HEK293 (cell line): ENCODE results near the gene DGAT2L6.

Experiments
- CTCF ChIA-PET: fragments of 350-600 bp; formaldehyde crosslinking; extraction: SDS; loops from one replicate; lab custom pipeline; 2021; ENCODE audit warnings: antibody characterized with exemption; lab: Yijun Ruan, JAX
- POLR2A ChIA-PET: fragments of 300-600 bp; formaldehyde crosslinking; extraction: SDS; loops from one replicate; lab custom pipeline; 2020; ENCODE audit warnings: antibody characterized with exemption, inconsistent platforms; lab: Yijun Ruan, JAX
- H3K27ac ChIP-seq: fragments of 200-500 bp; sonication (Bioruptor generic); 2 replicates; pipeline ENCODE4 v1.5.1; 2014; ENCODE audit warnings: low read depth, low read length, control low read depth, inconsistent platforms; ENCODE audit errors: extremely low read depth
- H3K36me3 ChIP-seq, 2 experiments: fragments of 200-500 bp in 1 of 2; sonication (Bioruptor generic) in 1 of 2; 1 replicate in 1 of 2; 2 replicates in 1 of 2; pipeline ENCODE4 v1.5.1; 2014 to 2017; ENCODE audit warnings: inconsistent platforms in 2 of 2, low read length in 2 of 2; ENCODE audit not compliant: control insufficient read depth in 2 of 2, insufficient read depth in 1 of 2
- H3K4me1 ChIP-seq: fragments of 200-500 bp; sonication (Bioruptor generic); 2 replicates; pipeline ENCODE4 v1.5.1; 2014; ENCODE audit warnings: mild to moderate bottlenecking, low read length, inconsistent platforms; ENCODE audit not compliant: control insufficient read depth, insufficient read depth
- H3K4me3 ChIP-seq: 2 replicates; pipeline ENCODE4 v1.5.1; 2011; ENCODE audit warnings: low read depth, mild to moderate bottlenecking, control low read depth, low read length, moderate library complexity
- H3K9me3 ChIP-seq: fragments of 200-500 bp; sonication (Bioruptor generic); 2 replicates; pipeline ENCODE4 v1.5.1; 2014; ENCODE audit warnings: low read depth, low read length, inconsistent platforms; ENCODE audit not compliant: control insufficient read depth, insufficient read depth
- BCL6B ChIP-seq: fragments of 450-650 bp; formaldehyde crosslinking; IDR thresholded peaks from 2 replicates; pipeline ENCODE4 v1.5.1; 2017; ENCODE audit warnings: missing biosample characterization, missing genetic modification characterization
- GLIS1 ChIP-seq: fragments of 450-650 bp; formaldehyde crosslinking; IDR thresholded peaks from 2 replicates; pipeline ENCODE4 v1.5.1; 2016; ENCODE audit warnings: missing biosample characterization, missing genetic modification characterization
- KLF10 ChIP-seq: fragments of 450-650 bp; IDR thresholded peaks from 2 replicates; pipeline ENCODE4 v1.5.1; 2018; ENCODE audit warnings: missing biosample characterization, mild to moderate bottlenecking, missing genetic modification characterization
- OSR2 ChIP-seq: fragments of 450-650 bp; formaldehyde crosslinking; IDR thresholded peaks from 2 replicates; pipeline ENCODE4 v1.5.1; 2016; ENCODE audit warnings: missing biosample characterization, missing genetic modification characterization
- OVOL3 ChIP-seq: fragments of 450-650 bp; formaldehyde crosslinking; IDR thresholded peaks from 2 replicates; pipeline ENCODE4 v1.5.1; 2016; ENCODE audit warnings: missing biosample characterization, missing genetic modification characterization
- ZBTB21 ChIP-seq: fragments of 450-650 bp; formaldehyde crosslinking; IDR thresholded peaks from 2 replicates; pipeline ENCODE4 v1.5.1; 2017; ENCODE audit warnings: missing biosample characterization, missing genetic modification characterization
- ZBTB6 ChIP-seq: fragments of 450-650 bp; formaldehyde crosslinking; IDR thresholded peaks from 2 replicates; pipeline ENCODE4 v1.5.1; 2017; ENCODE audit warnings: missing biosample characterization, missing genetic modification characterization
- ZFHX2 ChIP-seq: fragments of 450-650 bp; formaldehyde crosslinking; conservative IDR thresholded peaks from 2 replicates; pipeline ENCODE4 v1.5.1; 2016; ENCODE audit warnings: missing biosample characterization, missing genetic modification characterization
- ZNF133 ChIP-seq: fragments of 450-650 bp; formaldehyde crosslinking; IDR thresholded peaks from 2 replicates; pipeline ENCODE4 v1.5.1; 2016; ENCODE audit warnings: missing biosample characterization, missing genetic modification characterization
- ZNF16 ChIP-seq: fragments of 450-650 bp; formaldehyde crosslinking; IDR thresholded peaks from 2 replicates; pipeline ENCODE4 v1.5.1; 2016; ENCODE audit warnings: low read depth, missing biosample characterization, missing genetic modification characterization
- ZNF184 ChIP-seq: fragments of 450-650 bp; IDR thresholded peaks from 2 replicates; pipeline ENCODE4 v1.5.1; 2018; ENCODE audit warnings: missing biosample characterization, mild to moderate bottlenecking, missing genetic modification characterization
- ZNF221 ChIP-seq: fragments of 450-650 bp; formaldehyde crosslinking; IDR thresholded peaks from 2 replicates; pipeline ENCODE4 v1.5.1; 2017; ENCODE audit warnings: missing biosample characterization, missing genetic modification characterization, borderline replicate concordance
- ZNF223 ChIP-seq: fragments of 450-650 bp; formaldehyde crosslinking; IDR thresholded peaks from 2 replicates; pipeline ENCODE4 v1.5.1; 2016; ENCODE audit warnings: missing biosample characterization, missing genetic modification characterization
- ZNF292 ChIP-seq: fragments of 450-650 bp; formaldehyde crosslinking; IDR thresholded peaks from 2 replicates; pipeline ENCODE4 v1.5.1; 2016; ENCODE audit warnings: low read depth, missing biosample characterization, missing genetic modification characterization, borderline replicate concordance
- ZNF366 ChIP-seq: fragments of 450-650 bp; formaldehyde crosslinking; conservative IDR thresholded peaks from 2 replicates; pipeline ENCODE4 v1.5.1; 2016; ENCODE audit warnings: missing biosample characterization, missing genetic modification characterization
- ZNF473 ChIP-seq: fragments of 450-650 bp; formaldehyde crosslinking; IDR thresholded peaks from 2 replicates; pipeline ENCODE4 v1.5.1; 2017; ENCODE audit warnings: missing biosample characterization, missing genetic modification characterization
- ZNF48 ChIP-seq: fragments of 450-650 bp; formaldehyde crosslinking; IDR thresholded peaks from 2 replicates; pipeline ENCODE4 v1.5.1; 2016; ENCODE audit warnings: missing biosample characterization, missing genetic modification characterization
- ZNF510 ChIP-seq: fragments of 450-650 bp; formaldehyde crosslinking; IDR thresholded peaks from 2 replicates; pipeline ENCODE4 v1.5.1; 2018; ENCODE audit warnings: mild to moderate bottlenecking, missing genetic modification characterization, missing biosample characterization; ENCODE audit not compliant: insufficient replicate concordance
- ZNF555 ChIP-seq: fragments of 450-650 bp; formaldehyde crosslinking; conservative IDR thresholded peaks from 2 replicates; pipeline ENCODE4 v1.5.1; 2017; ENCODE audit warnings: missing biosample characterization, mild to moderate bottlenecking, missing genetic modification characterization, inconsistent platforms
- ZNF560 ChIP-seq: fragments of 450-650 bp; formaldehyde crosslinking; IDR thresholded peaks from 2 replicates; pipeline ENCODE4 v1.5.1; 2017; ENCODE audit warnings: missing biosample characterization, missing genetic modification characterization, borderline replicate concordance
- ZNF580 ChIP-seq: fragments of 450-650 bp; formaldehyde crosslinking; IDR thresholded peaks from 2 replicates; pipeline ENCODE4 v1.5.1; 2016; ENCODE audit warnings: missing biosample characterization, missing genetic modification characterization
- ZNF596 ChIP-seq: fragments of 450-650 bp; IDR thresholded peaks from 2 replicates; pipeline ENCODE4 v1.5.0; 2018; ENCODE audit warnings: missing biosample characterization, mild to moderate bottlenecking, missing genetic modification characterization, moderate library complexity
- ZNF621 ChIP-seq: fragments of 450-650 bp; formaldehyde crosslinking; IDR thresholded peaks from 2 replicates; pipeline ENCODE4 v1.5.1; 2017; ENCODE audit warnings: missing biosample characterization, missing genetic modification characterization
- ZNF658 ChIP-seq: fragments of 450-650 bp; formaldehyde crosslinking; IDR thresholded peaks from 2 replicates; pipeline ENCODE4; 2016; ENCODE audit warnings: missing biosample characterization, missing genetic modification characterization
- ZNF660 ChIP-seq: fragments of 450-650 bp; IDR thresholded peaks from 2 replicates; pipeline ENCODE4 v1.5.1; 2018; ENCODE audit warnings: missing biosample characterization, mild to moderate bottlenecking, missing genetic modification characterization
- ZNF768 ChIP-seq: fragments of 450-650 bp; formaldehyde crosslinking; IDR thresholded peaks from 2 replicates; pipeline ENCODE4 v1.5.1; 2018; ENCODE audit warnings: missing biosample characterization, mild to moderate bottlenecking, missing genetic modification characterization
- ZNF837 ChIP-seq: fragments of 450-650 bp; formaldehyde crosslinking; IDR thresholded peaks from 2 replicates; pipeline ENCODE4 v1.5.1; 2016; ENCODE audit warnings: missing biosample characterization, missing genetic modification characterization
- ZSCAN30 ChIP-seq: fragments of 450-650 bp; IDR thresholded peaks from 2 replicates; pipeline ENCODE4 v1.5.1; 2018; ENCODE audit warnings: missing biosample characterization, mild to moderate bottlenecking, missing genetic modification characterization, moderate library complexity
- ZSCAN4 ChIP-seq: fragments of 450-650 bp; formaldehyde crosslinking; IDR thresholded peaks from 2 replicates; pipeline ENCODE4 v1.5.1; 2017; ENCODE audit warnings: missing biosample characterization, missing genetic modification characterization
- TF ChIP-seq, protein P1 (sequence below): fragments of 450-650 bp; formaldehyde crosslinking; IDR thresholded peaks from 2 replicates; pipeline ENCODE4 v1.5.1; 2016; ENCODE audit warnings: missing biosample characterization, missing genetic modification characterization

The DGAT2L6 gene, protein sequence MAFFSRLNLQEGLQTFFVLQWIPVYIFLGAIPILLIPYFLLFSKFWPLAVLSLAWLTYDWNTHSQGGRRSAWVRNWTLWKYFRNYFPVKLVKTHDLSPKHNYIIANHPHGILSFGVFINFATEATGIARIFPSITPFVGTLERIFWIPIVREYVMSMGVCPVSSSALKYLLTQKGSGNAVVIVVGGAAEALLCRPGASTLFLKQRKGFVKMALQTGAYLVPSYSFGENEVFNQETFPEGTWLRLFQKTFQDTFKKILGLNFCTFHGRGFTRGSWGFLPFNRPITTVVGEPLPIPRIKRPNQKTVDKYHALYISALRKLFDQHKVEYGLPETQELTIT

DNA sequence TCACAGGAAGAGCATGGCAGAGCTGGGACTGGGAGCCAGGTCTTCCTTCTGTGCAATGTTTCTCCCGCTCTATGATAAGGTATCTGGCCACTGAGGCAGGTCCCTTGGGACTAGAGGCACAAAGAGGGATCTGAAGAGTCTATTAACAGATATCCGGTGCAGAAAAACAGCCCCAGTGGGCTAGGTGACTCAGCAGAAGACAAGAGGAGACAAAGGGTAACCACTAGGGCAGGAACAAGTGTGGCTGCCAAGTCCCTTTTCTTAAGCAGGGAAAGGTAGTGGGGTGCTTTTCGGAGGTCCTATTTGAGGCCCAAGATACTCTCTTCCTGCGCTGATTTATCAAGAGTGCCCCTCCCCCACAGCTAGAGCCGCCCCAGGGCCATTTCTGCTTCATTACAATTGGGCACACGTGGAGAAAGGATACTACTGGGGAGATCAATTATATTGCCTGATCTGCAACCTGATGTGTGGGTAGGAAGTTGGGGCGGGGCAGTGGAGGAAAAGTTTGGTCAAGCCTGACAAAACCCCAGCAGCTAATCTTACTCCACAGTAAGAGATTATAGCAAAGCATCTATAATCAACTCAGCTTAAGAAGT, at the start of gene DGAT2L6:
DGAT2L6 (plus strand) TSS at position 546 of the 596 bp plus-strand sequence. CDS start 100 bp downstream, outside the sequence.
- no peak for TF ChIP-seq ZNF366 (tag by site-specific recombination)
- TF ChIP-seq ZFHX2 (tag by site-specific recombination), result no peak
- TF ChIP-seq ZNF560 (tag by site-specific recombination), result no peak
- no peak for TF ChIP-seq ZNF133 (tag by site-specific recombination)
- no peak for TF ChIP-seq ZNF768 (tag by site-specific recombination)
- no peak for TF ChIP-seq ZSCAN4
- TF ChIP-seq OSR2 (tag by site-specific recombination), result no peak
- no peak for TF ChIP-seq BCL6B (tag by site-specific recombination)
- TF ChIP-seq ZNF837, result no peak
- TF ChIP-seq ZBTB6 (tag by site-specific recombination), result no peak
- TF ChIP-seq, protein P1, sequence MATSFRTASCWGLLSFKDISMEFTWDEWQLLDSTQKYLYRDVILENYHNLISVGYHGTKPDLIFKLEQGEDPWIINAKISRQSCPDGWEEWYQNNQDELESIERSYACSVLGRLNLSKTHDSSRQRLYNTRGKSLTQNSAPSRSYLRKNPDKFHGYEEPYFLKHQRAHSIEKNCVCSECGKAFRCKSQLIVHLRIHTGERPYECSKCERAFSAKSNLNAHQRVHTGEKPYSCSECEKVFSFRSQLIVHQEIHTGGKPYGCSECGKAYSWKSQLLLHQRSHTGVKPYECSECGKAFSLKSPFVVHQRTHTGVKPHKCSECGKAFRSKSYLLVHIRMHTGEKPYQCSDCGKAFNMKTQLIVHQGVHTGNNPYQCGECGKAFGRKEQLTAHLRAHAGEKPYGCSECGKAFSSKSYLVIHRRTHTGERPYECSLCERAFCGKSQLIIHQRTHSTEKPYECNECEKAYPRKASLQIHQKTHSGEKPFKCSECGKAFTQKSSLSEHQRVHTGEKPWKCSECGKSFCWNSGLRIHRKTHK, result no peak
- TF ChIP-seq ZNF621 (tag by site-specific recombination), result no peak
- TF ChIP-seq ZNF184, result no peak
- no peak for TF ChIP-seq ZNF660
- no peak for TF ChIP-seq ZNF580 (tag by site-specific recombination)
- no peak for TF ChIP-seq ZNF221 (tag by site-specific recombination)
- TF ChIP-seq ZNF292, result no peak
- no peak for TF ChIP-seq ZNF223
- TF ChIP-seq OVOL3 (tag by site-specific recombination), result no peak
- TF ChIP-seq GLIS1 (tag by site-specific recombination), result no peak
- no peaks in the 10 kb centered on the region for H3K9me3 ChIP-seq
- no peak within 1 kb of the TSS for H3K27ac ChIP-seq
- ChIA-PET POLR2A (no interaction called here), CTCF (no interaction called here)
- no peaks in the 10 kb centered on the region for H3K36me3 ChIP-seq
- no peaks in the 10 kb centered on the region for H3K4me1 ChIP-seq
- H3K4me3 ChIP-seq, result no peak within 1 kb of the TSS

GRCh38 chrX:70128071-70128470, 49.2 kb upstream of the DGAT2L6 start:
- H3K36me3 ChIP-seq, result no peaks in the 10 kb centered on the region
- CTCF ChIA-PET, result interaction anchor here (0.6 to 1.6 kb wide), 3 partner anchors 9 to 704 kb away, joined by 3 to 8 read pairs (median 3); no protein-coding TSS in a partner anchor
- POLR2A ChIA-PET, result no interaction called here

More at GRCh38 chrX:70128071-70128470, 49.2 kb upstream of the DGAT2L6 start:
- no peak overlapping the region for H3K4me3 ChIP-seq
- no peaks in the 10 kb centered on the region; the same call in 1 of the 2 replicates for H3K9me3 ChIP-seq
- no peaks in the 10 kb centered on the region for H3K4me1 ChIP-seq
- no peak overlapping the region for H3K27ac ChIP-seq
- no peak for TF ChIP-seq ZNF48 (tag by site-specific recombination)
- no peak for TF ChIP-seq ZBTB21
- TF ChIP-seq ZSCAN30 (tag by site-specific recombination), result no peak
- no peak for TF ChIP-seq ZNF473 (tag by site-specific recombination)
- no peak for TF ChIP-seq ZNF555 (tag by site-specific recombination)
- no peak for TF ChIP-seq KLF10 (tag by site-specific recombination)
- no peak for TF ChIP-seq ZNF16 (tag by site-specific recombination)
- no peak for TF ChIP-seq ZNF658
- no peak for TF ChIP-seq ZNF510 (tag by site-specific recombination)
- TF ChIP-seq ZNF596 (tag by site-specific recombination), result no peak
- TF ChIP-seq, all 188 proteins: peak for 0
